K562 (cell line): ENCODE data around the gene SNX9. TPM values are rescaled to one million over a fixed set of nuclear protein-coding genes. Genes with fewer than 3 reads are reported as not detected.

ENCODE experiments used
- C11orf30 ChIP-seq: fragments of 450-650 bp; IDR thresholded peaks from 2 replicates; pipeline ENCODE4 v1.6.1; 2016; ENCODE audit warnings: low read depth, mild to moderate bottlenecking
- CBFA2T2 ChIP-seq: fragments of 450-650 bp; conservative IDR thresholded peaks from 2 replicates; pipeline ENCODE4 v1.6.1; 2017; ENCODE audit warnings: mild to moderate bottlenecking
- ELF1 ChIP-seq: fragments of 200-800 bp; sonication (Bioruptor generic); IDR thresholded peaks from 2 replicates; pipeline ENCODE4 v1.6.1; 2016; ENCODE audit warnings: missing genetic modification characterization, missing compliant biosample characterization
- ELF2 ChIP-seq: fragments of 250-450 bp; sonication (Bioruptor Pico); IDR thresholded peaks from 2 replicates; pipeline ENCODE4 v1.5.0; 2021; ENCODE audit warnings: mild to moderate bottlenecking
- FOXA3 ChIP-seq, 2 experiments: fragments of 450-650 bp in 1 of 2; sonication (generic) in 1 of 2; formaldehyde crosslinking; IDR thresholded peaks in 1 of 2; conservative IDR thresholded peaks in 1 of 2; 2 replicates each; pipeline versions ENCODE4 v1.4.0 to v1.8.0; 2020 to 2022; ENCODE audit warnings: mild to moderate bottlenecking in 2 of 2, missing genetic modification reagents in 1 of 2
- HDAC1 ChIP-seq, 2 experiments: fragments of 450-650 bp; IDR thresholded peaks; 2 replicates each; pipeline ENCODE4 v1.6.1; 2016 to 2017; ENCODE audit warnings: inconsistent platforms in 1 of 2, mild to moderate bottlenecking in 1 of 2, moderate library complexity in 1 of 2
- HMGN3 ChIP-seq: IDR thresholded peaks from 2 replicates; pipeline ENCODE4 v1.6.1; 2011; ENCODE audit warnings: borderline replicate concordance, low read depth, mild to moderate bottlenecking, mixed read lengths, low read length; ENCODE audit not compliant: insufficient read length; ENCODE audit errors: extremely low read depth
- KDM5B ChIP-seq: fragments of 200-600 bp; sonication (generic); IDR thresholded peaks from 2 replicates; pipeline ENCODE4 v1.6.1; 2012; ENCODE audit warnings: low read depth, mild to moderate bottlenecking, moderate library complexity, low read length, control low read depth, inconsistent platforms; ENCODE audit not compliant: insufficient replicate concordance
- MBD2 ChIP-seq: sonication (generic); IDR thresholded peaks from 2 replicates; pipeline ENCODE4 v1.6.1; 2016; ENCODE audit warnings: low read depth, borderline replicate concordance
- MCM7 ChIP-seq, 2 experiments: fragments of 450-650 bp; IDR thresholded peaks; 2 replicates each; pipeline ENCODE4 v1.6.1; 2016 to 2018
- MECOM ChIP-seq: fragments of 250-450 bp; sonication (Bioruptor Pico); IDR thresholded peaks from 2 replicates; pipeline ENCODE4 v1.8.0; 2022; ENCODE audit warnings: inconsistent platforms
- NR1H2 ChIP-seq: sonication (generic); formaldehyde crosslinking; IDR thresholded peaks from 2 replicates; pipeline ENCODE4 v1.4.0; 2020; ENCODE audit warnings: mild to moderate bottlenecking, missing genetic modification reagents
- POLR2B ChIP-seq: fragments of 450-650 bp; IDR thresholded peaks from 2 replicates; pipeline ENCODE4 v1.6.1; 2018; ENCODE audit warnings: low read depth; ENCODE audit not compliant: partially characterized antibody
- PRPF4 ChIP-seq: fragments of 200-400 bp; formaldehyde crosslinking; IDR thresholded peaks from one replicate; pipeline ENCODE4 v1.6.1; 2017; ENCODE audit warnings: low read length, low read depth, mild to moderate bottlenecking; ENCODE audit not compliant: insufficient read depth, poor library complexity, severe bottlenecking
- SP1 ChIP-seq: sonication (generic); formaldehyde crosslinking; IDR thresholded peaks from 2 replicates; pipeline ENCODE4 v1.8.1; 2022; ENCODE audit warnings: mild to moderate bottlenecking, missing genetic modification reagents
- TOE1 ChIP-seq, 2 experiments: fragments of 450-650 bp in 1 of 2; sonication (generic) in 1 of 2; formaldehyde crosslinking in 1 of 2; IDR thresholded peaks; 2 replicates each; pipeline versions ENCODE4 v1.7.1 to v1.8.0; 2016 to 2022; ENCODE audit warnings: borderline replicate concordance in 2 of 2, mild to moderate bottlenecking in 2 of 2, antibody characterized with exemption in 1 of 2, inconsistent platforms in 1 of 2, low read depth in 1 of 2, missing genetic modification reagents in 1 of 2, moderate library complexity in 1 of 2
- XRCC5 ChIP-seq: fragments of 200-400 bp; formaldehyde crosslinking; IDR thresholded peaks from 2 replicates; pipeline ENCODE4 v1.6.1; 2017; ENCODE audit warnings: low read depth, mild to moderate bottlenecking, low read length
- ZBED1 ChIP-seq: IDR thresholded peaks from 2 replicates; pipeline ENCODE4 v1.6.1; 2014
- ZNF785 ChIP-seq: fragments of 250-450 bp; sonication (Bioruptor Pico); IDR thresholded peaks from 2 replicates; pipeline ENCODE4 v1.4.0; 2020; ENCODE audit warnings: mild to moderate bottlenecking
- polyA plus RNA-seq, 8 experiments: library from polyadenylated mRNA; depleted of rRNA in 4 of 8; stranded (reverse) in 5 of 8; unstranded in 3 of 8; fragments of >200 nt; fragmentation: Nextera tagmentation in 2 of 8; fragmentation: Illumina TruSeq in 1 of 8; extraction: Ambion mirVana in 2 of 8; extraction: Trizol in 1 of 8; gene quantifications; 2 replicates each; pipeline versions ENCODE4 v1.2.1 to v1.2.3, GENCODE V29; 2011 to 2014; ENCODE audit warnings: inconsistent platforms in 1 of 8, missing spikeins in 1 of 8
- total RNA-seq, 7 experiments: library from RNA; depleted of rRNA in 6 of 7; stranded (reverse); fragments of >200 nt in 6 of 7; fragmentation: Illumina TruSeq in 2 of 7; extraction: Trizol in 2 of 7; gene quantifications; 2 replicates each; pipeline versions ENCODE4 v1.2.1 to v1.2.3, GENCODE V29; 2011 to 2021; ENCODE audit warnings: low replicate concordance in 1 of 7
- TF ChIP-seq, protein P1 (sequence below): fragments of 450-650 bp; formaldehyde crosslinking; IDR thresholded peaks from 2 replicates; pipeline ENCODE4 v1.4.0; 2020; ENCODE audit warnings: mild to moderate bottlenecking, mixed read lengths
- TF ChIP-seq, protein P2 (sequence below): fragments of 450-650 bp; IDR thresholded peaks from 2 replicates; pipeline ENCODE4 v1.6.1; 2016; ENCODE audit warnings: low read depth, mild to moderate bottlenecking, moderate library complexity
- TF ChIP-seq, protein P3 (sequence below): fragments of 450-650 bp; IDR thresholded peaks from 2 replicates; pipeline ENCODE4 v1.6.1; 2017; ENCODE audit warnings: antibody characterized with exemption
- TF ChIP-seq, protein P4 (sequence below): fragments of 450-650 bp; IDR thresholded peaks from 2 replicates; pipeline ENCODE4 v1.6.1; 2016; ENCODE audit warnings: antibody characterized with exemption

SNX9 gene
- total and polyA plus RNA-seq, 9 of the 15 experiments (the other 6 are each of a cell fraction or from before 2014, with no cell fraction given): 6.0 to 81.7 (median 57.1) TPM

DNA sequence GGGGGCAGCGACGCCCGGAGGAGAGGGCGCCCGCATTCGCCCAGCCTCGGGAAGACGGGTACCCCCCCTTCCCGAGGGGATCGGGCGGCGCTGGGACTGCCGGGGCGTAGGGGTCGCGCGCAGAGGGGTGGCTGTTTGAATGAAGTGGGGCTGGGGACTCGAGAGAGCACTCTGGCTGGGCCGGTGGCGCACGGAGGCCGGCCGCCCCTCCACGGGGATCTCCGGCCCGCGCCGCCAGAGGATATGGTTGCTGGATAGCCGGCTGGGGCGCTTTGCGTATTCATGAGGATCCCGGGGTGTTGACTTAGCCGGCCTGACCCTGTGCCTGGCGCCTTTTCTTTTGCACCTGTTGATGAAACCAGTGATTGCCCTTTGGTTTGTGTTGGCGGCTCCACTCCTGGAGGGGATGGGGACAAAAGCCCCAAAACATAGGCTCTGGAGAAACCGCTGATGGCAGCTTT, 159.1 kb downstream of the SNX9 start (continued):
- TF ChIP-seq PRPF4: no peak
- no peak for TF ChIP-seq MCM7 (IDR thresholded peaks at IDR 0.05)
- TF ChIP-seq CBFA2T2: no peak
- peak; percentile 7 for TF ChIP-seq HMGN3
- TF ChIP-seq POLR2B: no peak
- TF ChIP-seq SP1 (CRISPR knock-in tag): 0 out of 2 replicates have a peak, but pooled peaks have one; percentile 13
- TF ChIP-seq KDM5B: no peak
- TF ChIP-seq, protein P1, sequence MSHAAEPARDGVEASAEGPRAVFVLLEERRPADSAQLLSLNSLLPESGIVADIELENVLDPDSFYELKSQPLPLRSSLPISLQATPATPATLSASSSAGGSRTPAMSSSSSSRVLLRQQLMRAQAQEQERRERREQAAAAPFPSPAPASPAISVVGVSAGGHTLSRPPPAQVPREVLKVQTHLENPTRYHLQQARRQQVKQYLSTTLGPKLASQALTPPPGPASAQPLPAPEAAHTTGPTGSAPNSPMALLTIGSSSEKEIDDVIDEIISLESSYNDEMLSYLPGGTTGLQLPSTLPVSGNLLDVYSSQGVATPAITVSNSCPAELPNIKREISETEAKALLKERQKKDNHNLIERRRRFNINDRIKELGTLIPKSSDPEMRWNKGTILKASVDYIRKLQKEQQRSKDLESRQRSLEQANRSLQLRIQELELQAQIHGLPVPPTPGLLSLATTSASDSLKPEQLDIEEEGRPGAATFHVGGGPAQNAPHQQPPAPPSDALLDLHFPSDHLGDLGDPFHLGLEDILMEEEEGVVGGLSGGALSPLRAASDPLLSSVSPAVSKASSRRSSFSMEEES (CRISPR knock-in tag): no peak
- no peak for TF ChIP-seq ELF2 (CRISPR knock-in tag)
- TF ChIP-seq MECOM (CRISPR knock-in tag): no peak
- no peak for TF ChIP-seq ELF1 (tag)
- peak; percentile 81 to 91; a peak in 3 of 4 replicates for TF ChIP-seq FOXA3 (CRISPR knock-in tag; conservative IDR thresholded peaks at IDR 0.05 in 1 of 2, IDR thresholded peaks at IDR 0.05 in 1 of 2)
- TF ChIP-seq, protein P2, sequence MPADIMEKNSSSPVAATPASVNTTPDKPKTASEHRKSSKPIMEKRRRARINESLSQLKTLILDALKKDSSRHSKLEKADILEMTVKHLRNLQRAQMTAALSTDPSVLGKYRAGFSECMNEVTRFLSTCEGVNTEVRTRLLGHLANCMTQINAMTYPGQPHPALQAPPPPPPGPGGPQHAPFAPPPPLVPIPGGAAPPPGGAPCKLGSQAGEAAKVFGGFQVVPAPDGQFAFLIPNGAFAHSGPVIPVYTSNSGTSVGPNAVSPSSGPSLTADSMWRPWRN: no peak
- TF ChIP-seq NR1H2 (CRISPR knock-in tag): peak; percentile 72; the same call in 1 of the 2 replicates
- TF ChIP-seq MBD2: no peak
- no peak for TF ChIP-seq XRCC5
- no peak for TF ChIP-seq TOE1 (IDR thresholded peaks at IDR 0.05; ENCODE audit: borderline replicate concordance)
- TF ChIP-seq TOE1 (CRISPR knock-in tag; IDR thresholded peaks at IDR 0.05; ENCODE audit: borderline replicate concordance, low read depth): no peak
- TF ChIP-seq, protein P3, sequence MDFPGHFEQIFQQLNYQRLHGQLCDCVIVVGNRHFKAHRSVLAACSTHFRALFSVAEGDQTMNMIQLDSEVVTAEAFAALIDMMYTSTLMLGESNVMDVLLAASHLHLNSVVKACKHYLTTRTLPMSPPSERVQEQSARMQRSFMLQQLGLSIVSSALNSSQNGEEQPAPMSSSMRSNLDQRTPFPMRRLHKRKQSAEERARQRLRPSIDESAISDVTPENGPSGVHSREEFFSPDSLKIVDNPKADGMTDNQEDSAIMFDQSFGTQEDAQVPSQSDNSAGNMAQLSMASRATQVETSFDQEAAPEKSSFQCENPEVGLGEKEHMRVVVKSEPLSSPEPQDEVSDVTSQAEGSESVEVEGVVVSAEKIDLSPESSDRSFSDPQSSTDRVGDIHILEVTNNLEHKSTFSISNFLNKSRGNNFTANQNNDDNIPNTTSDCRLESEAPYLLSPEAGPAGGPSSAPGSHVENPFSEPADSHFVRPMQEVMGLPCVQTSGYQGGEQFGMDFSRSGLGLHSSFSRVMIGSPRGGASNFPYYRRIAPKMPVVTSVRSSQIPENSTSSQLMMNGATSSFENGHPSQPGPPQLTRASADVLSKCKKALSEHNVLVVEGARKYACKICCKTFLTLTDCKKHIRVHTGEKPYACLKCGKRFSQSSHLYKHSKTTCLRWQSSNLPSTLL: no peak
- TF ChIP-seq HDAC1 (IDR thresholded peaks at IDR 0.05): peak in 1 of 2 experiments; percentile 29; a peak in 1 of 4 replicates
- no peak for TF ChIP-seq ZBED1
- TF ChIP-seq ZNF785 (CRISPR knock-in tag): no peak
- TF ChIP-seq, protein P4, sequence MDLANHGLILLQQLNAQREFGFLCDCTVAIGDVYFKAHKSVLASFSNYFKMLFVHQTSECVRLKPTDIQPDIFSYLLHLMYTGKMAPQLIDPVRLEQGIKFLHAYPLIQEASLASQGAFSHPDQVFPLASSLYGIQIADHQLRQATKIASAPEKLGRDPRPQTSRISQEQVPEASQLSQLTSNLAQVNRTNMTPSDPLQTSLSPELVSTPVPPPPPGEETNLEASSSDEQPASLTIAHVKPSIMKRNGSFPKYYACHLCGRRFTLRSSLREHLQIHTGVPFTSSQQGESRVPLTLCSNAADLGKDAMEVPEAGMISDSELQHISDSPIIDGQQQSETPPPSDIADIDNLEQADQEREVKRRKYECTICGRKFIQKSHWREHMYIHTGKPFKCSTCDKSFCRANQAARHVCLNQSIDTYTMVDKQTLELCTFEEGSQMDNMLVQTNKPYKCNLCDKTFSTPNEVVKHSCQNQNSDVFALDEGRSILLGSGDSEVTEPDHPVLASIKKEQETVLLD: no peak
- TF ChIP-seq C11orf30: no peak
